ENCODE data around the gene ELMO1. TPM values are rescaled to one million over a fixed set of nuclear protein-coding genes. Genes with fewer than 3 reads are reported as not detected.

ELMO1 gene
- total and polyA plus RNA-seq, 2 donors from 2014 or later, result 6.0 to 35.4 TPM

DNA sequence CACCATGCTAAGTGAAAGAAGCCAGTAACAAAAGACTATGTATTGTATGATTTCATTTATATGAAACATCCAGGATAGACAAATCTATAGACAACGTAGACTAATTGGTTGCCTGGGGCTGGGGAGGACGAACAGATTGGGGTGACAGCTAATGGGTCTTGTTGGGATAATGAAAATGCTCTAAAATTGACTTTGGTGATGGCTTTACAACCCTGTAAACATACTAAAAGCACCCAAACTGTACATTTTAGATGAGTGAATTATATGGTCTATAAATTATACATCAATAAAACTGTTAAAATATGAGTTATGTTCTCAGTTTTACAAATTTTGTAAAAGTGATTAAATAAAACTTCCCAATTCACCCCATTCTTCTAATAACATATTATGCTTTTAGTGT lies 261.5 kb downstream of the ELMO1 start:
- H3K4me1 ChIP-seq (ENCODE audit: control insufficient read depth in 2 of 3, insufficient read depth in 2 of 3, low read depth in 1 of 3, low read length in 3 of 3), result peaks cover 0 to under 1% (median 0%) of the 10 kb centered on the region in 3 donors
- FAIRE-seq (no peak), DNase-seq (no peak)
- H3K9me3 ChIP-seq (ENCODE audit: control insufficient read depth in 2 of 3, insufficient read depth in 1 of 3, low read length in 3 of 3), result no peaks in the 10 kb centered on the region
- no peaks in the 10 kb centered on the region for H3K36me3 ChIP-seq (ENCODE audit: control insufficient read depth in 2 of 3, insufficient read depth in 3 of 3, low read length in 3 of 3)
- TF ChIP-seq, protein P1, sequence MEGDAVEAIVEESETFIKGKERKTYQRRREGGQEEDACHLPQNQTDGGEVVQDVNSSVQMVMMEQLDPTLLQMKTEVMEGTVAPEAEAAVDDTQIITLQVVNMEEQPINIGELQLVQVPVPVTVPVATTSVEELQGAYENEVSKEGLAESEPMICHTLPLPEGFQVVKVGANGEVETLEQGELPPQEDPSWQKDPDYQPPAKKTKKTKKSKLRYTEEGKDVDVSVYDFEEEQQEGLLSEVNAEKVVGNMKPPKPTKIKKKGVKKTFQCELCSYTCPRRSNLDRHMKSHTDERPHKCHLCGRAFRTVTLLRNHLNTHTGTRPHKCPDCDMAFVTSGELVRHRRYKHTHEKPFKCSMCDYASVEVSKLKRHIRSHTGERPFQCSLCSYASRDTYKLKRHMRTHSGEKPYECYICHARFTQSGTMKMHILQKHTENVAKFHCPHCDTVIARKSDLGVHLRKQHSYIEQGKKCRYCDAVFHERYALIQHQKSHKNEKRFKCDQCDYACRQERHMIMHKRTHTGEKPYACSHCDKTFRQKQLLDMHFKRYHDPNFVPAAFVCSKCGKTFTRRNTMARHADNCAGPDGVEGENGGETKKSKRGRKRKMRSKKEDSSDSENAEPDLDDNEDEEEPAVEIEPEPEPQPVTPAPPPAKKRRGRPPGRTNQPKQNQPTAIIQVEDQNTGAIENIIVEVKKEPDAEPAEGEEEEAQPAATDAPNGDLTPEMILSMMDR (IDR thresholded peaks at IDR 0.05; ENCODE audit: borderline replicate concordance, extremely low read depth, insufficient read depth), result no peak
- H3K4me3 ChIP-seq (ENCODE audit: low read length in 3 of 3), result no peak overlapping the region
- intact Hi-C loops (cut with DNase I), result no loop called here
- no peaks in the 10 kb centered on the region for H3K27me3 ChIP-seq (ENCODE audit: control insufficient read depth, insufficient read depth, low read length)
- no peak overlapping the region for H3K9ac ChIP-seq (ENCODE audit: low read length in 3 of 3)
- no peak overlapping the region for H3K27ac ChIP-seq (ENCODE audit: low read depth in 2 of 2, low read length in 2 of 2)

DNA sequence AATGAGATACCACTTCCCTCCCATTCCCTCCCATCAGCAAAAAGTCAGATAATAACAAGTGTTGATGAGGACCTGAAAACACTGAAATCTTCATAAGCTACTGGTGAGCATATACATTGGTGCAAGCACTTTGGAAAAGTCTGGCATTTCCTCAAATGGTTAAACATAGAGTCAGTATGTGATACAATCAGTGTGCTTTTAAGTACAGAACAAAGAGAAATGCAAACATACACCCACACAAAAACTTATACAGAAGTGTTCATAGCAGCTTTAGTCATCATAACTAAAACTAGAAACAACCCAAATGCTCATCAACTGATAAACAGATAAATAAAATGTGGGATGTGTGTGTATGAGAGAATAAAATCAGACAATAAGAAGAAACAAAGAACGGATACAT lies 261.9 kb downstream of the ELMO1 start:
- Histone ChIP-seq H3K9me3 (ENCODE audit: control insufficient read depth in 2 of 3, insufficient read depth in 1 of 3, low read length in 3 of 3) (no peaks in the 10 kb centered on the region), H3K9ac (ENCODE audit: low read length in 3 of 3) (no peak overlapping the region), H3K27me3 (ENCODE audit: control insufficient read depth, insufficient read depth, low read length) (no peaks in the 10 kb centered on the region), H3K4me1 (ENCODE audit: control insufficient read depth in 2 of 3, insufficient read depth in 2 of 3, low read depth in 1 of 3, low read length in 3 of 3) (peaks cover 0 to 5% (median 0%) of the 10 kb centered on the region in 3 donors), H3K27ac (ENCODE audit: low read depth in 2 of 2, low read length in 2 of 2) (no peak overlapping the region), H3K4me3 (ENCODE audit: low read length in 3 of 3) (no peak overlapping the region), H3K36me3 (ENCODE audit: control insufficient read depth in 2 of 3, insufficient read depth in 3 of 3, low read length in 3 of 3) (no peaks in the 10 kb centered on the region)
- TF ChIP-seq, protein P1 (IDR thresholded peaks at IDR 0.05; ENCODE audit: borderline replicate concordance, extremely low read depth, insufficient read depth), result no peak
- intact Hi-C loops (cut with DNase I), result no loop called here
- FAIRE-seq, result no peak
- DNase-seq, result no peak

DNA sequence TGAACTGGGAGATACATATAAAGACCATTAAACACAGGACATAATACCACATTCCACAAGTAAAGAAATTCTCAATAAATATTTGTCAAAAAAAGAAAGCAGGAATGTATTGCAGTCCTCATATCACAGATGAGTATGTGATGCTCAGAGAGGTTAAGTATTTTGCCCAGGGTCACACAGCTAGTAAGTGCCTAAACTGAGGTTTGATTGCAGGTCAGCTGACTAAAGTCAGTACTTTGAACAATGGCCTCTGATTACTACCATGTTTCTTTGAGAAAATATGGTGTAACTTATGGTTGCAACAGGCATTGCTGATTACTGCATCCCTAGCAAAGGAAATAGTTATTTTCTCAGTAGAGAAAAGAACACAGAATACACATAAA lies 267.1 kb downstream of the ELMO1 start:
- H3K27me3 ChIP-seq (ENCODE audit: control insufficient read depth, insufficient read depth, low read length), result no peaks in the 10 kb centered on the region
- DNase-seq, result no peak
- FAIRE-seq, result no peak
- no peak overlapping the region for H3K4me3 ChIP-seq (ENCODE audit: low read length in 3 of 3)
- no peak overlapping the region for H3K9ac ChIP-seq (ENCODE audit: low read length in 3 of 3)
- H3K9me3 ChIP-seq (ENCODE audit: control insufficient read depth in 2 of 3, insufficient read depth in 1 of 3, low read length in 3 of 3), result no peaks in the 10 kb centered on the region
- intact Hi-C loops (cut with DNase I), result no loop called here
- H3K4me1 ChIP-seq (ENCODE audit: control insufficient read depth in 2 of 3, insufficient read depth in 2 of 3, low read depth in 1 of 3, low read length in 3 of 3), result peaks cover 0 to 7% (median 0%) of the 10 kb centered on the region in 3 donors
- no peak overlapping the region for H3K27ac ChIP-seq (ENCODE audit: low read depth in 2 of 2, low read length in 2 of 2)
- TF ChIP-seq, protein P1 (IDR thresholded peaks at IDR 0.05; ENCODE audit: borderline replicate concordance, extremely low read depth, insufficient read depth), result no peak
- no peaks in the 10 kb centered on the region for H3K36me3 ChIP-seq (ENCODE audit: control insufficient read depth in 2 of 3, insufficient read depth in 3 of 3, low read length in 3 of 3)

Data from kidney (tissue), 14 donors.